ENCODE measurements around the gene RBM24.

The RBM24 gene

GRCh38 chr6:17281100-17281496, at the start of gene RBM24:
Gene RBM24 (plus strand): TSS chr6:17281361. CDS start chr6:17281582, 221 bp downstream.
- no peak within 1 kb of the TSS for H3K27ac Mint-ChIP-seq
- H3K9me3 Mint-ChIP-seq: no peaks in the 10 kb centered on the region
- H3K4me3 Mint-ChIP-seq: peak within 1 kb of the TSS; percentile 57
- H3K4me1 Mint-ChIP-seq (ENCODE audit: low read depth): peaks cover 4% of the 10 kb centered on the region
- peaks cover 2% of the 10 kb centered on the region for H3K36me3 Mint-ChIP-seq (ENCODE audit: low read depth)
- H3K27me3 Mint-ChIP-seq (ENCODE audit: low read depth): peaks cover 80% of the 10 kb centered on the region

GRCh38 chr6:17233531-17233930, 47.6 kb upstream of the RBM24 start:
- Mint-ChIP-seq H3K4me3 (no peak overlapping the region), H3K9me3 (no peaks in the 10 kb centered on the region), H3K27me3 (ENCODE audit: low read depth) (no peaks in the 10 kb centered on the region), H3K27ac (no peak overlapping the region), H3K4me1 (ENCODE audit: low read depth) (no peaks in the 10 kb centered on the region), H3K36me3 (ENCODE audit: low read depth) (no peaks in the 10 kb centered on the region)

- no peak overlapping the region for H3K27ac Mint-ChIP-seq
- no peak overlapping the region for H3K4me3 Mint-ChIP-seq
- no peaks in the 10 kb centered on the region for H3K4me1 Mint-ChIP-seq (ENCODE audit: low read depth)
- H3K27me3 Mint-ChIP-seq (ENCODE audit: low read depth): no peaks in the 10 kb centered on the region
- no peaks in the 10 kb centered on the region for H3K9me3 Mint-ChIP-seq
- no peaks in the 10 kb centered on the region for H3K36me3 Mint-ChIP-seq (ENCODE audit: low read depth)
Observed at GRCh38 chr6:17237246-17237645, 43.9 kb upstream of the RBM24 start.

- H3K4me3 Mint-ChIP-seq: no peak overlapping the region
- H3K4me1 Mint-ChIP-seq (ENCODE audit: low read depth): no peaks in the 10 kb centered on the region
- H3K9me3 Mint-ChIP-seq: no peaks in the 10 kb centered on the region
- no peaks in the 10 kb centered on the region for H3K36me3 Mint-ChIP-seq (ENCODE audit: low read depth)
- no peak overlapping the region for H3K27ac Mint-ChIP-seq
- no peaks in the 10 kb centered on the region for H3K27me3 Mint-ChIP-seq (ENCODE audit: low read depth)
Observed at GRCh38 chr6:17239260-17239659, 41.9 kb upstream of the RBM24 start.

GRCh38 chr6:17240803-17241500, 40.2 kb upstream of the RBM24 start:
- no peaks in the 10 kb centered on the region for H3K27me3 Mint-ChIP-seq (ENCODE audit: low read depth)
- H3K27ac Mint-ChIP-seq: no peak overlapping the region
- no peaks in the 10 kb centered on the region for H3K36me3 Mint-ChIP-seq (ENCODE audit: low read depth)
- no peaks in the 10 kb centered on the region for H3K4me1 Mint-ChIP-seq (ENCODE audit: low read depth)
- no peaks in the 10 kb centered on the region for H3K9me3 Mint-ChIP-seq
- H3K4me3 Mint-ChIP-seq: no peak overlapping the region

- H3K27ac Mint-ChIP-seq: no peak overlapping the region
- H3K27me3 Mint-ChIP-seq (ENCODE audit: low read depth): no peaks in the 10 kb centered on the region
- no peaks in the 10 kb centered on the region for H3K9me3 Mint-ChIP-seq
- H3K4me1 Mint-ChIP-seq (ENCODE audit: low read depth): no peaks in the 10 kb centered on the region
- no peaks in the 10 kb centered on the region for H3K36me3 Mint-ChIP-seq (ENCODE audit: low read depth)
- H3K4me3 Mint-ChIP-seq: no peak overlapping the region
Observed at GRCh38 chr6:17242087-17242486, 39.1 kb upstream of the RBM24 start.

GRCh38 chr6:17250237-17250636, 30.9 kb upstream of the RBM24 start:
- Mint-ChIP-seq H3K27me3 (ENCODE audit: low read depth) (peaks cover 3% of the 10 kb centered on the region), H3K27ac (no peak overlapping the region), H3K36me3 (ENCODE audit: low read depth) (no peaks in the 10 kb centered on the region), H3K4me3 (no peak overlapping the region), H3K4me1 (ENCODE audit: low read depth) (no peaks in the 10 kb centered on the region), H3K9me3 (no peaks in the 10 kb centered on the region)

GRCh38 chr6:17251953-17252352, 29.2 kb upstream of the RBM24 start:
- Mint-ChIP-seq H3K27ac (no peak overlapping the region), H3K36me3 (ENCODE audit: low read depth) (no peaks in the 10 kb centered on the region), H3K27me3 (ENCODE audit: low read depth) (peaks cover 4% of the 10 kb centered on the region), H3K9me3 (no peaks in the 10 kb centered on the region), H3K4me3 (no peak overlapping the region), H3K4me1 (ENCODE audit: low read depth) (no peaks in the 10 kb centered on the region)

- no peak overlapping the region for H3K27ac Mint-ChIP-seq
- H3K4me3 Mint-ChIP-seq: no peak overlapping the region
- H3K36me3 Mint-ChIP-seq (ENCODE audit: low read depth): no peaks in the 10 kb centered on the region
- H3K27me3 Mint-ChIP-seq (ENCODE audit: low read depth): peaks cover 8% of the 10 kb centered on the region
- no peaks in the 10 kb centered on the region for H3K9me3 Mint-ChIP-seq
- H3K4me1 Mint-ChIP-seq (ENCODE audit: low read depth): no peaks in the 10 kb centered on the region
Observed at GRCh38 chr6:17258749-17259148, 22.4 kb upstream of the RBM24 start.

- Mint-ChIP-seq H3K27ac (no peak overlapping the region), H3K4me1 (ENCODE audit: low read depth) (no peaks in the 10 kb centered on the region), H3K27me3 (ENCODE audit: low read depth) (no peaks in the 10 kb centered on the region), H3K36me3 (ENCODE audit: low read depth) (no peaks in the 10 kb centered on the region), H3K4me3 (no peak overlapping the region), H3K9me3 (no peaks in the 10 kb centered on the region)
Observed at GRCh38 chr6:17265570-17265969, 15.6 kb upstream of the RBM24 start.

- Mint-ChIP-seq H3K27me3 (ENCODE audit: low read depth) (no peaks in the 10 kb centered on the region), H3K36me3 (ENCODE audit: low read depth) (no peaks in the 10 kb centered on the region), H3K27ac (no peak overlapping the region), H3K9me3 (no peaks in the 10 kb centered on the region), H3K4me1 (ENCODE audit: low read depth) (no peaks in the 10 kb centered on the region), H3K4me3 (no peak overlapping the region)
Observed at GRCh38 chr6:17267566-17267965, 13.6 kb upstream of the RBM24 start.

- no peaks in the 10 kb centered on the region for H3K27me3 Mint-ChIP-seq (ENCODE audit: low read depth)
Observed at GRCh38 chr6:17268114-17268513, 13.0 kb upstream of the RBM24 start.

GRCh38 chr6:17269840-17270239, 11.3 kb upstream of the RBM24 start:
- Mint-ChIP-seq H3K36me3 (ENCODE audit: low read depth) (no peaks in the 10 kb centered on the region), H3K27ac (no peak overlapping the region), H3K27me3 (ENCODE audit: low read depth) (no peaks in the 10 kb centered on the region), H3K4me3 (no peak overlapping the region), H3K4me1 (ENCODE audit: low read depth) (no peaks in the 10 kb centered on the region), H3K9me3 (no peaks in the 10 kb centered on the region)

More at GRCh38 chr6:17268114-17268513, 13.0 kb upstream of the RBM24 start:
- Mint-ChIP-seq H3K27ac (no peak overlapping the region), H3K4me1 (ENCODE audit: low read depth) (no peaks in the 10 kb centered on the region), H3K36me3 (ENCODE audit: low read depth) (no peaks in the 10 kb centered on the region), H3K4me3 (no peak overlapping the region), H3K9me3 (no peaks in the 10 kb centered on the region)

- Mint-ChIP-seq H3K27me3 (ENCODE audit: low read depth) (peaks cover 2% of the 10 kb centered on the region), H3K4me3 (no peak overlapping the region), H3K36me3 (ENCODE audit: low read depth) (no peaks in the 10 kb centered on the region), H3K4me1 (ENCODE audit: low read depth) (no peaks in the 10 kb centered on the region), H3K27ac (no peak overlapping the region), H3K9me3 (no peaks in the 10 kb centered on the region)
Observed at GRCh38 chr6:17271628-17272027, 9.5 kb upstream of the RBM24 start.

GRCh38 chr6:17276766-17277165, 4.4 kb upstream of the RBM24 start:
- Mint-ChIP-seq H3K4me3 (no peak overlapping the region), H3K27me3 (ENCODE audit: low read depth) (peaks cover 48% of the 10 kb centered on the region), H3K36me3 (ENCODE audit: low read depth) (no peaks in the 10 kb centered on the region), H3K9me3 (no peaks in the 10 kb centered on the region), H3K4me1 (ENCODE audit: low read depth) (peaks cover 3% of the 10 kb centered on the region), H3K27ac (no peak overlapping the region)

GRCh38 chr6:17277256-17277655, 3.9 kb upstream of the RBM24 start:
- Mint-ChIP-seq H3K36me3 (ENCODE audit: low read depth) (no peaks in the 10 kb centered on the region), H3K27me3 (ENCODE audit: low read depth) (peaks cover 53% of the 10 kb centered on the region), H3K27ac (no peak overlapping the region), H3K4me1 (ENCODE audit: low read depth) (peaks cover 4% of the 10 kb centered on the region), H3K9me3 (no peaks in the 10 kb centered on the region), H3K4me3 (no peak overlapping the region)
